ENCODE measurements around the gene NRTN. TPM values are rescaled to one million over a fixed set of nuclear protein-coding genes. Genes with fewer than 3 reads are reported as not detected.

The NRTN gene
- total RNA-seq, 4 donors from 2014 or later = 3.6 to 27.2 (median 14.6) TPM

GRCh38 chr19:5799247-5800241 lies 5.3 kb upstream of the NRTN start:
- no peaks in the 10 kb centered on the region for H3K36me3 ChIP-seq
- peaks cover 52% of the 10 kb centered on the region for H3K27me3 ChIP-seq
- H3K9me3 ChIP-seq = no peaks in the 10 kb centered on the region
- ATAC-seq = no peak
- no peak overlapping the region for H3K4me3 ChIP-seq
- WGBS, 2 donors (ENCODE audit: low coverage in 1 of 2) = 81% methylated on average over 3 of the region's 37 CpGs; no CpG with 5 or more reads in 1 of the 2 donors
- TF ChIP-seq CTCF (IDR thresholded peaks at IDR 0.05) (no peak), POLR2A (IDR thresholded peaks at IDR 0.05) (no peak), EP300 (IDR thresholded peaks at IDR 0.05) (no peak), POLR2AphosphoS5 (IDR thresholded peaks at IDR 0.05) (no peak)
- peaks cover 0 to 19% (median 9%) of the 10 kb centered on the region in 3 donors for H3K4me1 ChIP-seq
- no peak overlapping the region for H3K27ac ChIP-seq

- Histone ChIP-seq H3K36me3 (no peaks in the 10 kb centered on the region), H3K4me3 (no peak overlapping the region), H3K27me3 (peaks cover 54% of the 10 kb centered on the region), H3K27ac (no peak overlapping the region), H3K4me1 (peaks cover 0 to 25% (median 10%) of the 10 kb centered on the region in 3 donors), H3K9me3 (no peaks in the 10 kb centered on the region)
- no peak for ATAC-seq
- TF ChIP-seq POLR2A (IDR thresholded peaks at IDR 0.05) (no peak), CTCF (IDR thresholded peaks at IDR 0.05) (no peak), EP300 (IDR thresholded peaks at IDR 0.05) (no peak), POLR2AphosphoS5 (IDR thresholded peaks at IDR 0.05) (no peak)
- 77 to 81% methylated on average over 5 to 8 of the region's 17 CpGs for WGBS, 2 donors (ENCODE audit: low coverage in 1 of 2)
Observed at GRCh38 chr19:5800361-5801270, 4.3 kb upstream of the NRTN start.

- Histone ChIP-seq H3K36me3 (no peaks in the 10 kb centered on the region), H3K27ac (no peak overlapping the region), H3K4me3 (no peak overlapping the region), H3K9me3 (no peaks in the 10 kb centered on the region), H3K4me1 (peaks cover 0 to 35% (median 10%) of the 10 kb centered on the region in 3 donors), H3K27me3 (peaks cover 54% of the 10 kb centered on the region)
- TF ChIP-seq POLR2A (IDR thresholded peaks at IDR 0.05) (no peak), EP300 (IDR thresholded peaks at IDR 0.05) (no peak), POLR2AphosphoS5 (IDR thresholded peaks at IDR 0.05) (no peak), CTCF (IDR thresholded peaks at IDR 0.05) (no peak)
- no peak for ATAC-seq
- 67 to 80% methylated on average over 1 to 3 of the region's 33 CpGs for whole genome bisulfite sequencing, 2 donors (ENCODE audit: low coverage in 1 of 2)
Observed at GRCh38 chr19:5801796-5802619, 2.9 kb upstream of the NRTN start.

- no peak for TF ChIP-seq CTCF (IDR thresholded peaks at IDR 0.05)
- TF ChIP-seq EP300 (IDR thresholded peaks at IDR 0.05) = no peak
- TF ChIP-seq POLR2AphosphoS5 (IDR thresholded peaks at IDR 0.05) = no peak
- no peak for TF ChIP-seq POLR2A (IDR thresholded peaks at IDR 0.05)
- H3K27me3 ChIP-seq = peaks cover 54% of the 10 kb centered on the region
- ATAC-seq = no peak
- H3K4me3 ChIP-seq = peak overlapping the region in 1 of 2 donors; percentile 68
- peaks cover 0 to 35% (median 10%) of the 10 kb centered on the region in 3 donors for H3K4me1 ChIP-seq
- peaks cover 0 to 3% of the 10 kb centered on the region in 2 donors for H3K36me3 ChIP-seq
- peak overlapping the region in 2 of 4 donors; percentile 90 to 93 for H3K27ac ChIP-seq
- WGBS, 2 donors (ENCODE audit: low coverage in 1 of 2) = 0 to 11% methylated on average over 1 to 8 of the region's 8 CpGs
- no peaks in the 10 kb centered on the region for H3K9me3 ChIP-seq
Observed at GRCh38 chr19:5803441-5803751, 1.5 kb upstream of the NRTN start.
